H1 (cell line): ENCODE data around the gene TBCB. TPM values are rescaled to one million over a fixed set of nuclear protein-coding genes. Genes with fewer than 3 reads are reported as not detected.
A peak's percentile ranks its signal among the peaks of the same experiment; 100 is the strongest.

Source experiments
- CTCF ChIA-PET: fragments of 300-600 bp; sonication (Branson Sonifier 250); formaldehyde crosslinking; loops from one replicate; lab custom pipeline; 2021; ENCODE audit not compliant: partially characterized antibody; lab: Charles Lee
- POLR2A ChIA-PET: fragments of 300-600 bp; sonication (Branson Sonifier 250); formaldehyde crosslinking; loops from one replicate; lab custom pipeline; 2021; ENCODE audit warnings: inconsistent platforms; ENCODE audit not compliant: partially characterized antibody; lab: Charles Lee
- DNase-seq, 2 experiments: peaks; one replicate each; pipeline versions ENCODE4 v3.0.0 to v3.0.0-alpha.2; 2010 to 2022; ENCODE audit warnings: low spot score in 2 of 2, low read depth in 1 of 2, mixed read lengths in 1 of 2
- FAIRE-seq: peaks from 2 replicates; lab custom pipeline; 2011; peaks lifted over from hg19 to GRCh38; lab: Jason Lieb, UNC
- H2AFZ ChIP-seq: 2 replicates; pipeline ENCODE4 v1.8.1; 2012; ENCODE audit warnings: low read length, inconsistent platforms
- H2AK5ac ChIP-seq: 2 replicates; pipeline ENCODE4 v1.6.1; 2013; ENCODE audit warnings: low read depth, low read length
- H2BK120ac ChIP-seq: replicated peaks from 2 replicates; pipeline ENCODE3; 2013; ENCODE audit warnings: low read depth, low read length, inconsistent platforms
- H2BK12ac ChIP-seq: 2 replicates; pipeline ENCODE4 v1.6.1; 2013; ENCODE audit warnings: low read depth, low read length
- H2BK15ac ChIP-seq: 2 replicates; pipeline ENCODE4 v1.6.1; 2013; ENCODE audit warnings: low read length
- H2BK20ac ChIP-seq: 2 replicates; pipeline ENCODE4 v1.6.1; 2013; ENCODE audit warnings: low read length
- H2BK5ac ChIP-seq: 2 replicates; pipeline ENCODE4 v1.6.1; 2013; ENCODE audit warnings: low read depth, low read length
- H3K14ac ChIP-seq: 2 replicates; pipeline ENCODE4 v1.6.1; 2013; ENCODE audit warnings: inconsistent platforms; ENCODE audit not compliant: insufficient read length
- H3K18ac ChIP-seq: 2 replicates; pipeline ENCODE4 v1.6.1; 2013; ENCODE audit warnings: low read length; ENCODE audit errors: extremely low read depth
- H3K23ac ChIP-seq: 2 replicates; pipeline ENCODE4 v1.6.1; 2013; ENCODE audit warnings: inconsistent platforms; ENCODE audit not compliant: insufficient read length
- H3K23me2 ChIP-seq: 2 replicates; pipeline ENCODE4 v1.6.1; 2013; ENCODE audit warnings: low read depth, low read length
- H3K27ac ChIP-seq: 2 replicates; pipeline ENCODE4 v1.6.1; 2011; ENCODE audit warnings: low read depth, low read length, inconsistent platforms
- H3K27me3 ChIP-seq, 4 experiments: replicated peaks in 1 of 4; 1 replicate in 1 of 4; 2 replicates in 3 of 4; pipeline versions ENCODE4 v1.6.1 to v1.8.1; 2011 to 2013; ENCODE audit warnings: low read length in 3 of 4, mild to moderate bottlenecking in 3 of 4, inconsistent platforms in 2 of 4, mixed read lengths in 2 of 4, moderate library complexity in 1 of 4; ENCODE audit not compliant: control insufficient read depth in 3 of 4, insufficient read depth in 3 of 4; ENCODE audit errors: extremely low read depth in 1 of 4
- H3K36me3 ChIP-seq, 4 experiments: 2 replicates each; pipeline versions ENCODE4 v1.6.1 to v1.8.1; 2011 to 2013; ENCODE audit warnings: mild to moderate bottlenecking in 4 of 4, low read length in 3 of 4, moderate library complexity in 2 of 4, control low read depth in 1 of 4, inconsistent platforms in 1 of 4; ENCODE audit not compliant: insufficient read depth in 4 of 4, control insufficient read depth in 2 of 4
- H3K4ac ChIP-seq: replicated peaks from 2 replicates; pipeline ENCODE3; 2013; ENCODE audit warnings: low read length, low read depth, mixed read lengths, inconsistent platforms; ENCODE audit not compliant: insufficient read length
- H3K4me1 ChIP-seq, 4 experiments: replicated peaks in 1 of 4; 1 replicate in 1 of 4; 2 replicates in 3 of 4; pipeline versions ENCODE4 v1.6.1 to v1.8.1; 2011 to 2013; ENCODE audit warnings: low read length in 3 of 4, inconsistent platforms in 2 of 4, mixed read lengths in 1 of 4; ENCODE audit not compliant: insufficient read depth in 4 of 4, control insufficient read depth in 3 of 4
- H3K4me2 ChIP-seq, 2 experiments: 2 replicates each; pipeline versions ENCODE4 v1.6.1 to v1.8.1; 2011 to 2013; ENCODE audit warnings: low read depth in 2 of 2, low read length in 2 of 2, control low read depth in 1 of 2, inconsistent platforms in 1 of 2, mild to moderate bottlenecking in 1 of 2; ENCODE audit not compliant: insufficient read depth in 1 of 2
- H3K4me3 ChIP-seq, 4 experiments: fragments of 200-600, 300-600 bp in 1 of 4; sonication (generic), shearing (Covaris generic), sonication (Bioruptor Twin) in 1 of 4; 2 replicates each; pipeline versions ENCODE4 v1.5.1 to v1.8.1; 2011 to 2016; ENCODE audit warnings: low read length in 4 of 4, low read depth in 3 of 4, control low read depth in 2 of 4, inconsistent platforms in 2 of 4, mild to moderate bottlenecking in 2 of 4, mixed read lengths in 1 of 4, moderate library complexity in 1 of 4; ENCODE audit not compliant: insufficient read depth in 2 of 4; ENCODE audit errors: extremely low read depth in 1 of 4
- H3K56ac ChIP-seq: replicated peaks from 2 replicates; pipeline ENCODE3; 2013; ENCODE audit warnings: low read depth, mild to moderate bottlenecking, mixed read lengths, low read length, inconsistent platforms; ENCODE audit not compliant: insufficient read length
- H3K79me1 ChIP-seq: 2 replicates; pipeline ENCODE4 v1.6.1; 2013; ENCODE audit warnings: low read depth, low read length, control low read depth
- H3K79me2 ChIP-seq, 2 experiments: 2 replicates each; pipeline versions ENCODE4 v1.6.1 to v1.8.1; 2012 to 2013; ENCODE audit warnings: low read length in 2 of 2, mild to moderate bottlenecking in 2 of 2, inconsistent platforms in 1 of 2; ENCODE audit not compliant: insufficient read depth in 2 of 2, control insufficient read depth in 1 of 2
- H3K9ac ChIP-seq, 4 experiments: replicated peaks in 1 of 4; 1 replicate in 1 of 4; 2 replicates in 3 of 4; pipeline versions ENCODE4 v1.6.1 to v1.8.1; 2011 to 2013; ENCODE audit warnings: low read depth in 3 of 4, low read length in 3 of 4, control low read depth in 2 of 4, mild to moderate bottlenecking in 2 of 4, moderate library complexity in 2 of 4, inconsistent platforms in 1 of 4; ENCODE audit errors: extremely low read depth in 1 of 4
- H3K9me3 ChIP-seq, 2 experiments: 2 replicates each; pipeline versions ENCODE4 v1.6.1 to v1.8.1; 2012 to 2013; ENCODE audit warnings: mild to moderate bottlenecking in 2 of 2, moderate library complexity in 2 of 2, control low read depth in 1 of 2, inconsistent platforms in 1 of 2, low read depth in 1 of 2, low read length in 1 of 2, mixed read lengths in 1 of 2; ENCODE audit not compliant: insufficient read depth in 2 of 2
- H4K20me1 ChIP-seq, 2 experiments: replicated peaks in 1 of 2; 2 replicates each; pipeline versions ENCODE3 to v1.8.1; 2011 to 2013; ENCODE audit warnings: inconsistent platforms in 2 of 2, low read length in 2 of 2, mild to moderate bottlenecking in 1 of 2; ENCODE audit not compliant: insufficient read depth in 2 of 2, control insufficient read depth in 1 of 2
- H4K5ac ChIP-seq: 2 replicates; pipeline ENCODE4 v1.6.1; 2013; ENCODE audit warnings: low read length, low read depth, mixed read lengths, inconsistent platforms; ENCODE audit not compliant: insufficient read length
- H4K8ac ChIP-seq: 2 replicates; pipeline ENCODE4 v1.8.0; 2013; ENCODE audit warnings: mild to moderate bottlenecking, moderate library complexity, low read length, inconsistent platforms; ENCODE audit not compliant: insufficient read depth; ENCODE audit errors: extremely low read depth
- H4K91ac ChIP-seq: replicated peaks from 2 replicates; pipeline ENCODE3; 2013; ENCODE audit warnings: low read length, mixed read lengths, inconsistent platforms; ENCODE audit not compliant: insufficient read length
- GABPA ChIP-seq: IDR thresholded peaks from 2 replicates; pipeline ENCODE4 v1.6.1; 2011; ENCODE audit warnings: mild to moderate bottlenecking, low read length, moderate library complexity, borderline replicate concordance; ENCODE audit not compliant: insufficient read depth
- GTF2F1 ChIP-seq: IDR thresholded peaks from 2 replicates; pipeline ENCODE4 v1.6.1; 2012; ENCODE audit warnings: low read depth, low read length, improper control_type of control experiment, borderline replicate concordance
- NRF1 ChIP-seq: IDR thresholded peaks from 2 replicates; pipeline ENCODE4 v1.6.1; 2011; ENCODE audit warnings: mild to moderate bottlenecking, low read depth, low read length, improper control_type of control experiment
- POLR2AphosphoS5 ChIP-seq: IDR thresholded peaks from 2 replicates; pipeline ENCODE4 v1.6.1; 2011; ENCODE audit warnings: low read depth, low read length
- RNF2 ChIP-seq: fragments of 200-900, 300-1000 bp; sonication (generic); IDR thresholded peaks from 2 replicates; pipeline ENCODE4 v1.7.1; 2016; ENCODE audit warnings: borderline replicate concordance, low read depth, mild to moderate bottlenecking, antibody characterized with exemption, low read length; ENCODE audit not compliant: poor library complexity, severe bottlenecking; ENCODE audit errors: missing control alignments
- SIN3A ChIP-seq, 2 experiments: IDR thresholded peaks in 1 of 2; conservative IDR thresholded peaks in 1 of 2; 2 replicates each; pipeline ENCODE4 v1.6.1; 2011 to 2012; ENCODE audit warnings: low read length in 2 of 2, improper control_type of control experiment in 1 of 2, low read depth in 1 of 2, mild to moderate bottlenecking in 1 of 2
- SIRT6 ChIP-seq: IDR thresholded peaks from one replicate; pipeline ENCODE4 v1.7.1; 2012; ENCODE audit warnings: low read length, inconsistent platforms
- SP1 ChIP-seq: IDR thresholded peaks from 2 replicates; pipeline ENCODE4 v1.6.1; 2011; ENCODE audit warnings: low read depth, low read length
- SP4 ChIP-seq: IDR thresholded peaks from 2 replicates; pipeline ENCODE4 v1.6.1; 2012; ENCODE audit warnings: low read length, inconsistent platforms
- TAF1 ChIP-seq: IDR thresholded peaks from 2 replicates; pipeline ENCODE4 v1.6.1; 2011; ENCODE audit warnings: mild to moderate bottlenecking, low read depth, low read length
- WGBS, 2 experiments: shearing (Covaris generic) in 1 of 2; methylation state at CpG; one replicate each; pipeline versions ENCODE4 v1.1.6 to v1.1.7; 2013 to 2015; ENCODE audit warnings: low lambda C conversion rate in 2 of 2, mixed read lengths in 2 of 2, inconsistent platforms in 1 of 2, low coverage in 1 of 2, missing lambda C conversion rate in 1 of 2; ENCODE audit not compliant: insufficient replicate concordance in 2 of 2, insufficient coverage in 1 of 2, insufficient read length in 1 of 2; ENCODE audit errors: extremely low coverage in 1 of 2, missing lambda C conversion rate in 1 of 2; 5-methylcytosine and 5-hydroxymethylcytosine counted together
- polyA plus RNA-seq, 7 experiments: library from polyadenylated mRNA; depleted of rRNA in 3 of 7; stranded (reverse) in 5 of 7; unstranded in 2 of 7; fragments of >200 nt in 5 of 7; fragments of 200-250 nt in 2 of 7; gene quantifications; 1 replicate in 5 of 7; 2 replicates in 1 of 7; 4 replicates in 1 of 7; pipeline versions ENCODE4 v1.2.1 to v1.2.3, GENCODE V29; 2011 to 2013; ENCODE audit warnings: missing spikeins in 2 of 7, mixed read lengths in 2 of 7
- total RNA-seq: library from RNA; stranded (reverse); fragmentation: NEBNext Ultra II Directional; extraction: Animal tissue kit (Norgen Biotek cat#: 25700); gene quantifications from 2 replicates; pipeline ENCODE4 v1.2.1, GENCODE V29; 2021

The TBCB gene
- total and polyA plus RNA-seq, 2 of the 8 experiments (the other 6 are each of a cell fraction or from before 2014, with no cell fraction given): 153 to 286 TPM

GRCh38 chr19:36141039-36141927 is 26.0 kb downstream of the TBCB start:
- H3K9me3 ChIP-seq: no peaks in the 10 kb centered on the region
- no peaks in the 10 kb centered on the region for H3K27me3 ChIP-seq
- peak overlapping the region in 2 of 4 experiments; percentile 41 to 71; a peak in 3 of 7 replicates for H3K9ac ChIP-seq
- FAIRE-seq (peak; percentile 74), DNase-seq (peak; percentile 90 to 99)
- H3K4ac ChIP-seq: peak overlapping the region; percentile 7
- H4K5ac ChIP-seq: no peak overlapping the region
- H3K79me1 ChIP-seq: peaks cover 3% of the 10 kb centered on the region
- H3K79me2 ChIP-seq: peaks cover 0 to 12% of the 10 kb centered on the region in 2 experiments; a peak in 1 of 4 replicates
- no peak overlapping the region for H2BK12ac ChIP-seq
- H4K8ac ChIP-seq: no peak overlapping the region
- no peak overlapping the region for H2AFZ ChIP-seq
- H3K18ac ChIP-seq: no peak overlapping the region; the same call in none of the 2 replicates
- H3K56ac ChIP-seq: peak overlapping the region; percentile 42
- peak overlapping the region; percentile 60; the same call in 1 of the 2 replicates for H2BK5ac ChIP-seq
- H2BK15ac ChIP-seq: no peak overlapping the region; the same call in 1 of the 2 replicates
- H2AK5ac ChIP-seq: peak overlapping the region; percentile 82; the same call in 1 of the 2 replicates
- H4K91ac ChIP-seq: no peak overlapping the region
- peak overlapping the region; percentile 95 to 96 for H3K4me2 ChIP-seq
- ChIA-PET CTCF (interaction anchor here (1.3 to 1.5 kb wide), 3 partner anchors 12 to 23 kb away, joined by 3 to 5 read pairs (median 4); no protein-coding TSS in a partner anchor), POLR2A (interaction anchor here (1.0 to 2.3 kb wide), 8 partner anchors 10 to 87 kb away, joined by 3 to 13 read pairs (median 6); partner anchors contain the start of genes COX7A1, THAP8, WDR62 and ZNF146)
- H3K36me3 ChIP-seq: peaks cover 14 to 31% (median 29%) of the 10 kb centered on the region in 4 experiments
- no peak overlapping the region for H3K14ac ChIP-seq
- peaks cover 13% of the 10 kb centered on the region; the same call in 1 of the 2 replicates for H3K23me2 ChIP-seq
- no peak overlapping the region for H2BK120ac ChIP-seq
- H2BK20ac ChIP-seq: no peak overlapping the region
- H3K27ac ChIP-seq: peak overlapping the region; percentile 43; the same call in 1 of the 2 replicates
- 23% methylated on average over 13 of the region's 42 CpGs; no CpG with 5 or more reads in 1 of the 2 experiments for WGBS, 2 experiments
- H3K4me3 ChIP-seq: peak overlapping the region; percentile 89 to 98 (median 97)
- peaks cover 0 to 8% of the 10 kb centered on the region in 2 experiments for H4K20me1 ChIP-seq
- H3K23ac ChIP-seq: no peak overlapping the region
- H3K4me1 ChIP-seq: peaks cover 0 to 6% (median 5%) of the 10 kb centered on the region in 4 experiments; a peak in 3 of 7 replicates
- TF ChIP-seq GABPA (no peak), TAF1 (0 out of 2 replicates have a peak, but pooled peaks have one; percentile 32), SP4 (0 out of 2 replicates have a peak, but pooled peaks have one; percentile 20), SIRT6 (no peak), NRF1 (peak; percentile 15; the same call in 1 of the 2 replicates), POLR2AphosphoS5 (no peak), RNF2 (no peak), SIN3A (conservative IDR thresholded peaks at IDR 0.05 in 1 of 2, IDR thresholded peaks at IDR 0.05 in 1 of 2; ENCODE audit: low read depth in 1 of 2, low read length in 2 of 2) (0 out of 4 replicates have a peak, but pooled peaks of 1 of the 2 experiments have one; percentile 9), GTF2F1 (no peak), SP1 (0 out of 2 replicates have a peak, but pooled peaks have one; percentile 65)
